Breast epithelium (tissue), 3 donors: ENCODE data around the gene PTPRM.

Source experiments
- POLR2AphosphoS5 ChIP-seq, 3 donors: sonication (generic); formaldehyde crosslinking; IDR thresholded peaks; one replicate each; pipeline ENCODE4 v1.6.1; 2017; ENCODE audit warnings: antibody characterized with exemption in 3 of 3
- TF ChIP-seq, protein P1 (sequence below), 3 donors: fragments of 450-650 bp; IDR thresholded peaks; one replicate each; pipeline ENCODE4 v1.5.1; 2016 to 2017; ENCODE audit warnings: antibody characterized with exemption in 3 of 3, mild to moderate bottlenecking in 3 of 3, moderate library complexity in 3 of 3

DNA sequence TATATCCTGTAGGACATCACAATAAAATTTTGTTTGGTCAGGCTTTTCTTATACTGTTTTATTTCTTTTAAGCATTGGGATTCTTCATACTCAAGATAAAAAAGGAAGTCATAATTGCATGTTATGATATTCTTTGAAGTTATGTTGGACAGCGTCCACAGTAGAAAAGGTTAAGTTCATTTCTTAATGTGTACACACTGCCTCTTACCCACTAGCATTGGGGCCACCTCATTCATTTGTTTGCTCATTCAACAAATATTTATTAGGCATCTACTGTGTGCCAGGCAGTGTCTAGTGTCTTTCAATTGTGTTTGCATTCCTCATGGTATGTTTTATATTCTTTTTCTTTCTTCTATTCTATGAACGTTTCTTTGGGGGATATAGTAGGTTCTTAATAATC is 70.2 kb downstream of the PTPRM start:
- TF ChIP-seq, protein P1, sequence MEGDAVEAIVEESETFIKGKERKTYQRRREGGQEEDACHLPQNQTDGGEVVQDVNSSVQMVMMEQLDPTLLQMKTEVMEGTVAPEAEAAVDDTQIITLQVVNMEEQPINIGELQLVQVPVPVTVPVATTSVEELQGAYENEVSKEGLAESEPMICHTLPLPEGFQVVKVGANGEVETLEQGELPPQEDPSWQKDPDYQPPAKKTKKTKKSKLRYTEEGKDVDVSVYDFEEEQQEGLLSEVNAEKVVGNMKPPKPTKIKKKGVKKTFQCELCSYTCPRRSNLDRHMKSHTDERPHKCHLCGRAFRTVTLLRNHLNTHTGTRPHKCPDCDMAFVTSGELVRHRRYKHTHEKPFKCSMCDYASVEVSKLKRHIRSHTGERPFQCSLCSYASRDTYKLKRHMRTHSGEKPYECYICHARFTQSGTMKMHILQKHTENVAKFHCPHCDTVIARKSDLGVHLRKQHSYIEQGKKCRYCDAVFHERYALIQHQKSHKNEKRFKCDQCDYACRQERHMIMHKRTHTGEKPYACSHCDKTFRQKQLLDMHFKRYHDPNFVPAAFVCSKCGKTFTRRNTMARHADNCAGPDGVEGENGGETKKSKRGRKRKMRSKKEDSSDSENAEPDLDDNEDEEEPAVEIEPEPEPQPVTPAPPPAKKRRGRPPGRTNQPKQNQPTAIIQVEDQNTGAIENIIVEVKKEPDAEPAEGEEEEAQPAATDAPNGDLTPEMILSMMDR (IDR thresholded peaks at IDR 0.05) = no peak
- TF ChIP-seq POLR2AphosphoS5 (IDR thresholded peaks at IDR 0.05) = no peak
